HEK293 (cell line): Measurements from ENCODE around the gene IL17REL.
"Not testable (repeated sequence)": the region's sequence is repeated elsewhere in the genome, so short reads cannot be mapped to it uniquely, and the experiment has no call there.

Experiments
- CTCF ChIA-PET: fragments of 350-600 bp; formaldehyde crosslinking; extraction: SDS; loops from one replicate; lab custom pipeline; 2021; ENCODE audit warnings: antibody characterized with exemption; lab: Yijun Ruan, JAX
- POLR2A ChIA-PET: fragments of 300-600 bp; formaldehyde crosslinking; extraction: SDS; loops from one replicate; lab custom pipeline; 2020; ENCODE audit warnings: antibody characterized with exemption, inconsistent platforms; lab: Yijun Ruan, JAX
- H3K27ac ChIP-seq: fragments of 200-500 bp; sonication (Bioruptor generic); 2 replicates; pipeline ENCODE4 v1.5.1; 2014; ENCODE audit warnings: low read depth, low read length, control low read depth, inconsistent platforms; ENCODE audit errors: extremely low read depth
- H3K36me3 ChIP-seq, 2 experiments: fragments of 200-500 bp in 1 of 2; sonication (Bioruptor generic) in 1 of 2; 1 replicate in 1 of 2; 2 replicates in 1 of 2; pipeline ENCODE4 v1.5.1; 2014 to 2017; ENCODE audit warnings: inconsistent platforms in 2 of 2, low read length in 2 of 2; ENCODE audit not compliant: control insufficient read depth in 2 of 2, insufficient read depth in 1 of 2
- H3K4me1 ChIP-seq: fragments of 200-500 bp; sonication (Bioruptor generic); 2 replicates; pipeline ENCODE4 v1.5.1; 2014; ENCODE audit warnings: mild to moderate bottlenecking, low read length, inconsistent platforms; ENCODE audit not compliant: control insufficient read depth, insufficient read depth
- H3K4me3 ChIP-seq: 2 replicates; pipeline ENCODE4 v1.5.1; 2011; ENCODE audit warnings: low read depth, mild to moderate bottlenecking, control low read depth, low read length, moderate library complexity
- H3K9me3 ChIP-seq: fragments of 200-500 bp; sonication (Bioruptor generic); 2 replicates; pipeline ENCODE4 v1.5.1; 2014; ENCODE audit warnings: low read depth, low read length, inconsistent platforms; ENCODE audit not compliant: control insufficient read depth, insufficient read depth
- GLI4 ChIP-seq: fragments of 450-650 bp; formaldehyde crosslinking; IDR thresholded peaks from 2 replicates; pipeline ENCODE4 v1.5.1; 2016; ENCODE audit warnings: missing biosample characterization, missing genetic modification characterization
- KLF8 ChIP-seq: fragments of 450-650 bp; formaldehyde crosslinking; IDR thresholded peaks from 2 replicates; pipeline ENCODE4 v1.5.1; 2016; ENCODE audit warnings: missing biosample characterization, missing genetic modification characterization
- PRDM1 ChIP-seq: fragments of 450-650 bp; formaldehyde crosslinking; IDR thresholded peaks from 2 replicates; pipeline ENCODE4; 2016; ENCODE audit warnings: missing biosample characterization, missing genetic modification characterization
- YY2 ChIP-seq: fragments of 450-650 bp; formaldehyde crosslinking; IDR thresholded peaks from 2 replicates; pipeline ENCODE4 v1.5.1; 2016; ENCODE audit warnings: missing biosample characterization, missing genetic modification characterization
- ZBTB11 ChIP-seq: fragments of 450-650 bp; formaldehyde crosslinking; conservative IDR thresholded peaks from 2 replicates; pipeline ENCODE4 v1.5.1; 2016; ENCODE audit warnings: low read depth, missing biosample characterization, missing genetic modification characterization
- ZNF10 ChIP-seq: fragments of 450-650 bp; formaldehyde crosslinking; IDR thresholded peaks from 2 replicates; pipeline ENCODE4 v1.5.1; 2017; ENCODE audit warnings: missing biosample characterization, missing genetic modification characterization
- ZNF169 ChIP-seq: fragments of 450-650 bp; formaldehyde crosslinking; IDR thresholded peaks from 2 replicates; pipeline ENCODE4 v1.5.1; 2016; ENCODE audit warnings: missing biosample characterization, missing genetic modification characterization
- ZNF221 ChIP-seq: fragments of 450-650 bp; formaldehyde crosslinking; IDR thresholded peaks from 2 replicates; pipeline ENCODE4 v1.5.1; 2017; ENCODE audit warnings: missing biosample characterization, missing genetic modification characterization, borderline replicate concordance
- ZNF433 ChIP-seq: fragments of 450-650 bp; formaldehyde crosslinking; IDR thresholded peaks from 2 replicates; pipeline ENCODE4 v1.5.1; 2016; ENCODE audit warnings: missing biosample characterization, missing genetic modification characterization, low read depth
- ZNF501 ChIP-seq: fragments of 450-650 bp; formaldehyde crosslinking; IDR thresholded peaks from 2 replicates; pipeline ENCODE4 v1.5.1; 2016; ENCODE audit warnings: missing biosample characterization, missing genetic modification characterization
- ZNF610 ChIP-seq: fragments of 450-650 bp; formaldehyde crosslinking; IDR thresholded peaks from 2 replicates; pipeline ENCODE4 v1.5.1; 2016; ENCODE audit warnings: missing biosample characterization, missing genetic modification characterization, borderline replicate concordance
- ZNF843 ChIP-seq: fragments of 450-650 bp; formaldehyde crosslinking; IDR thresholded peaks from 2 replicates; pipeline ENCODE4 v1.5.1; 2016; ENCODE audit warnings: missing biosample characterization, missing genetic modification characterization

Gene IL17REL

GRCh38 chr22:49948116-49948957 lies 64.2 kb downstream of the IL17REL start (continued):
- TF ChIP-seq KLF8 (tag by site-specific recombination) (peak; percentile 22; the same call in 1 of the 2 replicates), ZNF169 (tag by site-specific recombination) (no peak)

GRCh38 chr22:49947296-49947622 lies 65.3 kb downstream of the IL17REL start:
- Histone ChIP-seq H3K36me3 (no peaks in the 10 kb centered on the region), H3K4me1 (peaks cover 3% of the 10 kb centered on the region), H3K27ac (no peak overlapping the region), H3K4me3 (no peak overlapping the region), H3K9me3 (no peaks in the 10 kb centered on the region)
- TF ChIP-seq GLI4 (tag by site-specific recombination) (no peak), ZNF501 (tag by site-specific recombination) (no peak)
- ChIA-PET CTCF (interaction anchor here (1.0 to 1.6 kb wide), 2 partner anchors 17 to 83 kb away, joined by 4 to 6 read pairs; no protein-coding TSS in a partner anchor), POLR2A (interaction anchor here (1.0 to 1.1 kb wide), 2 partner anchors 15 to 18 kb away, joined by 3 to 4 read pairs; no protein-coding TSS in a partner anchor)

GRCh38 chr22:49946612-49947295 lies 65.8 kb downstream of the IL17REL start:
- Histone ChIP-seq H3K4me1 (peaks cover 3% of the 10 kb centered on the region), H3K36me3 (no peaks in the 10 kb centered on the region), H3K9me3 (no peaks in the 10 kb centered on the region), H3K4me3 (no peak overlapping the region), H3K27ac (no peak overlapping the region)
- ChIA-PET CTCF (interaction anchor here (0.6 to 1.6 kb wide), 4 partner anchors 17 to 131 kb away, joined by 4 to 8 read pairs (median 6); no protein-coding TSS in a partner anchor), POLR2A (interaction anchor here (1.0 to 1.1 kb wide), 2 partner anchors 16 to 19 kb away, joined by 3 to 4 read pairs; no protein-coding TSS in a partner anchor)
- TF ChIP-seq PRDM1 (tag by site-specific recombination) (no peak), ZNF433 (tag by site-specific recombination) (no peak), ZNF10 (tag by site-specific recombination) (no peak), ZNF610 (tag by site-specific recombination) (no peak), YY2 (tag by site-specific recombination) (no peak), ZNF221 (tag by site-specific recombination) (no peak), ZNF843 (no peak)

- H3K36me3 ChIP-seq, H3K9me3 ChIP-seq, CTCF ChIA-PET, H3K4me3 ChIP-seq, H3K4me1 ChIP-seq: not testable (repeated sequence)
- POLR2A ChIA-PET: interaction anchor here (1.2 kb wide), 1 partner anchor 14 kb away, joined by 5 read pairs; no protein-coding TSS in a partner anchor
- TF ChIP-seq ZBTB11 (tag by site-specific recombination): peak; percentile 69
- peak overlapping the region; percentile 62 for H3K27ac ChIP-seq
Measured at GRCh38 chr22:49945042-49945794, 67.3 kb downstream of the IL17REL start.
